Astrocyte (in vitro differentiated cells and primary cell): ENCODE data around the gene MUC21. TPM values are rescaled to one million over a fixed set of nuclear protein-coding genes. Genes with fewer than 3 reads are reported as not detected.

Source experiments
- DNase-seq: peaks from one replicate; pipeline ENCODE4 v3.0.0-alpha.2; 2010; ENCODE audit warnings: low read depth
- FAIRE-seq: peaks from 2 replicates; lab custom pipeline; 2011; peaks lifted over from hg19 to GRCh38; lab: Jason Lieb, UNC
- H2AFZ ChIP-seq: 2 replicates; pipeline ENCODE4 v1.6.0; 2012; ENCODE audit warnings: low read depth, low read length, inconsistent platforms
- H3K27ac ChIP-seq: 2 replicates; pipeline ENCODE4 v1.5.1; 2011; ENCODE audit warnings: low read depth, low read length, inconsistent platforms
- H3K27me3 ChIP-seq: 2 replicates; pipeline ENCODE4 v1.6.0; 2011; ENCODE audit warnings: low read length, inconsistent platforms; ENCODE audit not compliant: insufficient read depth
- H3K36me3 ChIP-seq: 2 replicates; pipeline ENCODE4 v1.5.1; 2011; ENCODE audit warnings: low read length, inconsistent platforms; ENCODE audit not compliant: insufficient read depth
- H3K4me1 ChIP-seq: 2 replicates; pipeline ENCODE4 v1.5.1; 2011; ENCODE audit warnings: low read length, inconsistent platforms; ENCODE audit not compliant: insufficient read depth
- H3K4me2 ChIP-seq: 2 replicates; pipeline ENCODE4 v1.6.0; 2012; ENCODE audit warnings: low read length, inconsistent platforms
- H3K4me3 ChIP-seq: 2 replicates; pipeline ENCODE4 v1.5.1; 2011; ENCODE audit warnings: low read depth, mild to moderate bottlenecking, low read length, inconsistent platforms; ENCODE audit not compliant: insufficient read depth
- H3K79me2 ChIP-seq: 2 replicates; pipeline ENCODE4 v1.6.0; 2012; ENCODE audit warnings: mild to moderate bottlenecking, low read length, inconsistent platforms; ENCODE audit not compliant: insufficient read depth
- H3K9ac ChIP-seq: 2 replicates; pipeline ENCODE4 v1.6.0; 2012; ENCODE audit warnings: mild to moderate bottlenecking, low read length, inconsistent platforms
- H3K9me3 ChIP-seq: 2 replicates; pipeline ENCODE4 v1.5.1; 2012; ENCODE audit warnings: low read depth, mild to moderate bottlenecking, low read length, inconsistent platforms; ENCODE audit not compliant: insufficient read depth
- H4K20me1 ChIP-seq: 2 replicates; pipeline ENCODE4 v1.6.0; 2012; ENCODE audit warnings: low read length, inconsistent platforms; ENCODE audit not compliant: insufficient read depth
- H3K27ac Mint-ChIP-seq: one replicate; pipeline ENCODE4 v1.8.0; 2021; ENCODE audit warnings: mild to moderate bottlenecking, mixed read lengths; ENCODE audit not compliant: unreplicated experiment
- H3K27me3 Mint-ChIP-seq: one replicate; pipeline ENCODE4 v1.8.0; 2021; ENCODE audit warnings: low read depth, mixed read lengths; ENCODE audit not compliant: unreplicated experiment
- H3K36me3 Mint-ChIP-seq: one replicate; pipeline ENCODE4 v1.8.0; 2021; ENCODE audit warnings: low read depth, mixed read lengths; ENCODE audit not compliant: unreplicated experiment
- H3K4me1 Mint-ChIP-seq: one replicate; pipeline ENCODE4 v1.8.0; 2021; ENCODE audit warnings: low read depth, mixed read lengths; ENCODE audit not compliant: unreplicated experiment
- H3K4me3 Mint-ChIP-seq: one replicate; pipeline ENCODE4 v1.8.0; 2021; ENCODE audit warnings: mild to moderate bottlenecking, moderate library complexity, mixed read lengths; ENCODE audit not compliant: unreplicated experiment
- H3K9me3 Mint-ChIP-seq: one replicate; pipeline ENCODE4 v1.8.0; 2021; ENCODE audit warnings: mild to moderate bottlenecking, mixed read lengths; ENCODE audit not compliant: unreplicated experiment
- CTCF ChIP-seq: IDR thresholded peaks from 2 replicates; pipeline ENCODE4 v1.5.1; 2011; ENCODE audit warnings: low read depth, mild to moderate bottlenecking, inconsistent platforms, low read length, moderate library complexity; ENCODE audit not compliant: insufficient read depth
- EZH2 ChIP-seq: IDR thresholded peaks from 2 replicates; pipeline ENCODE4 v1.6.1; 2012; ENCODE audit warnings: mild to moderate bottlenecking, low read length, inconsistent platforms; ENCODE audit not compliant: insufficient read depth
- total RNA-seq: library from RNA; stranded (reverse); gene quantifications from 2 replicates; pipeline ENCODE4 v1.2.1, GENCODE V29; 2021

MUC21 gene
- total RNA-seq, 1 donor from 2014 or later, result not detected

- Histone ChIP-seq H3K27ac (no peak overlapping the region), H4K20me1 (no peaks in the 10 kb centered on the region), H3K4me3 (no peak overlapping the region), H3K9me3 (no peaks in the 10 kb centered on the region), H2AFZ (no peak overlapping the region), H3K79me2 (no peaks in the 10 kb centered on the region), H3K9ac (no peak overlapping the region), H3K4me2 (no peak overlapping the region), H3K27me3 (no peaks in the 10 kb centered on the region), H3K36me3 (no peaks in the 10 kb centered on the region), H3K4me1 (peaks cover 13% of the 10 kb centered on the region)
- no peak for DNase-seq
- Mint-ChIP-seq H3K9me3 (no peaks in the 10 kb centered on the region), H3K4me3 (no peak overlapping the region), H3K36me3 (no peaks in the 10 kb centered on the region), H3K27me3 (no peaks in the 10 kb centered on the region), H3K4me1 (peaks cover 18% of the 10 kb centered on the region), H3K27ac (no peak overlapping the region)
- TF ChIP-seq EZH2, result no peak
- TF ChIP-seq CTCF, result no peak
- FAIRE-seq, result no peak
Observed at GRCh38 chr6:31005249-31006020, 21.9 kb downstream of the MUC21 start.

- H3K9me3 Mint-ChIP-seq, result no peaks in the 10 kb centered on the region
- no peak for FAIRE-seq
- Histone ChIP-seq H3K9me3 (no peaks in the 10 kb centered on the region), H3K79me2 (no peaks in the 10 kb centered on the region), H3K4me2 (peak overlapping the region; percentile 74), H3K4me1 (peaks cover 15% of the 10 kb centered on the region), H3K27ac (peak overlapping the region; percentile 51), H3K27me3 (no peaks in the 10 kb centered on the region), H3K9ac (no peak overlapping the region), H3K4me3 (no peak overlapping the region), H4K20me1 (no peaks in the 10 kb centered on the region), H3K36me3 (no peaks in the 10 kb centered on the region), H2AFZ (no peak overlapping the region)
- no peaks in the 10 kb centered on the region for H3K27me3 Mint-ChIP-seq
- DNase-seq, result peak; percentile 98
- H3K4me3 Mint-ChIP-seq, result no peak overlapping the region
- H3K27ac Mint-ChIP-seq, result peak overlapping the region; percentile 90
- no peak for TF ChIP-seq CTCF
- no peak for TF ChIP-seq EZH2
- H3K4me1 Mint-ChIP-seq, result peaks cover 23% of the 10 kb centered on the region
- H3K36me3 Mint-ChIP-seq, result no peaks in the 10 kb centered on the region
Observed at GRCh38 chr6:31007694-31008093, 24.2 kb downstream of the MUC21 start.

GRCh38 chr6:31008165-31008564 lies 24.6 kb downstream of the MUC21 start:
- peak overlapping the region; percentile 74 for H3K4me2 ChIP-seq
- no peaks in the 10 kb centered on the region for H3K27me3 ChIP-seq
- peaks cover 23% of the 10 kb centered on the region for H3K4me1 Mint-ChIP-seq
- H3K4me3 Mint-ChIP-seq, result no peak overlapping the region
- no peak overlapping the region for H3K9ac ChIP-seq
- H3K4me3 ChIP-seq, result no peak overlapping the region
- H3K36me3 ChIP-seq, result no peaks in the 10 kb centered on the region
- FAIRE-seq (no peak), DNase-seq (no peak)
- H3K9me3 ChIP-seq, result no peaks in the 10 kb centered on the region
- peaks cover 15% of the 10 kb centered on the region for H3K4me1 ChIP-seq
- H3K36me3 Mint-ChIP-seq, result no peaks in the 10 kb centered on the region
- no peaks in the 10 kb centered on the region for H3K27me3 Mint-ChIP-seq
- TF ChIP-seq EZH2 (no peak), CTCF (no peak)
- peak overlapping the region; percentile 2 for H2AFZ ChIP-seq
- H4K20me1 ChIP-seq, result no peaks in the 10 kb centered on the region
- H3K9me3 Mint-ChIP-seq, result no peaks in the 10 kb centered on the region
- H3K27ac ChIP-seq, result peak overlapping the region; percentile 24
- H3K79me2 ChIP-seq, result no peaks in the 10 kb centered on the region
- H3K27ac Mint-ChIP-seq, result peak overlapping the region; percentile 90
